Neural cell (in vitro differentiated cells): Measurements from ENCODE around the gene ASH1L.

Source experiments
- EP300 ChIP-seq: fragments of 450-650 bp; conservative IDR thresholded peaks from 2 replicates; pipeline ENCODE4 v1.6.1; 2014; ENCODE audit warnings: antibody characterized with exemption, mild to moderate bottlenecking, moderate library complexity; ENCODE audit not compliant: poor library complexity, severe bottlenecking
- EZH2 ChIP-seq: fragments of 200-600, 300-800 bp; shearing (Covaris generic), sonication (generic); IDR thresholded peaks from 2 replicates; pipeline ENCODE4 v1.6.1; 2014; ENCODE audit warnings: antibody characterized with exemption, low read length, borderline replicate concordance, mild to moderate bottlenecking; ENCODE audit not compliant: insufficient read depth, poor library complexity, severe bottlenecking
- MXI1 ChIP-seq: fragments of 450-650 bp; conservative IDR thresholded peaks from 2 replicates; pipeline ENCODE4 v1.6.1; 2014; ENCODE audit warnings: antibody characterized with exemption, mild to moderate bottlenecking; ENCODE audit not compliant: poor library complexity, severe bottlenecking
- POLR2AphosphoS5 ChIP-seq: IDR thresholded peaks from 2 replicates; pipeline ENCODE4 v1.6.1; 2012
- RAD21 ChIP-seq: fragments of 450-650 bp; conservative IDR thresholded peaks from 2 replicates; pipeline ENCODE4 v1.6.1; 2014; ENCODE audit warnings: antibody characterized with exemption, mild to moderate bottlenecking, moderate library complexity
- REST ChIP-seq: IDR thresholded peaks from 2 replicates; pipeline ENCODE4 v1.6.1; 2012; ENCODE audit warnings: borderline replicate concordance
- SMC3 ChIP-seq: fragments of 450-650 bp; conservative IDR thresholded peaks from 2 replicates; pipeline ENCODE4 v1.6.1; 2014; ENCODE audit warnings: antibody characterized with exemption, mild to moderate bottlenecking, moderate library complexity; ENCODE audit not compliant: poor library complexity
- TAF1 ChIP-seq: IDR thresholded peaks from 2 replicates; pipeline ENCODE4 v1.6.1; 2012; ENCODE audit warnings: low read depth
- TF ChIP-seq, protein P1 (sequence below): fragments of 450-650 bp; IDR thresholded peaks from 2 replicates; pipeline ENCODE4 v1.5.1; 2014; ENCODE audit warnings: antibody characterized with exemption, mild to moderate bottlenecking, moderate library complexity; ENCODE audit not compliant: poor library complexity, severe bottlenecking

GRCh38 chr1:155455588-155456195 is 106.9 kb downstream of the ASH1L start:
- TF ChIP-seq, protein P1, sequence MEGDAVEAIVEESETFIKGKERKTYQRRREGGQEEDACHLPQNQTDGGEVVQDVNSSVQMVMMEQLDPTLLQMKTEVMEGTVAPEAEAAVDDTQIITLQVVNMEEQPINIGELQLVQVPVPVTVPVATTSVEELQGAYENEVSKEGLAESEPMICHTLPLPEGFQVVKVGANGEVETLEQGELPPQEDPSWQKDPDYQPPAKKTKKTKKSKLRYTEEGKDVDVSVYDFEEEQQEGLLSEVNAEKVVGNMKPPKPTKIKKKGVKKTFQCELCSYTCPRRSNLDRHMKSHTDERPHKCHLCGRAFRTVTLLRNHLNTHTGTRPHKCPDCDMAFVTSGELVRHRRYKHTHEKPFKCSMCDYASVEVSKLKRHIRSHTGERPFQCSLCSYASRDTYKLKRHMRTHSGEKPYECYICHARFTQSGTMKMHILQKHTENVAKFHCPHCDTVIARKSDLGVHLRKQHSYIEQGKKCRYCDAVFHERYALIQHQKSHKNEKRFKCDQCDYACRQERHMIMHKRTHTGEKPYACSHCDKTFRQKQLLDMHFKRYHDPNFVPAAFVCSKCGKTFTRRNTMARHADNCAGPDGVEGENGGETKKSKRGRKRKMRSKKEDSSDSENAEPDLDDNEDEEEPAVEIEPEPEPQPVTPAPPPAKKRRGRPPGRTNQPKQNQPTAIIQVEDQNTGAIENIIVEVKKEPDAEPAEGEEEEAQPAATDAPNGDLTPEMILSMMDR = no peak
- TF ChIP-seq POLR2AphosphoS5 (no peak), RAD21 (no peak), MXI1 (no peak), REST (no peak), EZH2 (no peak), SMC3 (no peak), TAF1 (no peak), EP300 (no peak)
